ENCODE measurements around the gene ACSF3.

GRCh38 chr16:89191033-89191900 is 97.6 kb downstream of the ACSF3 start:
- no peak for TF ChIP-seq CTCF (IDR thresholded peaks at IDR 0.05)
- TF ChIP-seq EZH2 (IDR thresholded peaks at IDR 0.05; ENCODE audit: borderline replicate concordance, insufficient read depth, low read depth, low read length, poor library complexity, severe bottlenecking), result no peak

All from B cell (primary cell).